ENCODE data around the gene BMP2.

- no peak for TF ChIP-seq CTCF (IDR thresholded peaks at IDR 0.05)
- TF ChIP-seq POLR2A (IDR thresholded peaks at IDR 0.05) = no peak
These were observed 2.7 kb downstream of the BMP2 start for GRCh38 chr20:6769903-6770785.
